HG03520 (cell line): Measurements from ENCODE around the gene PPRC1.
A peak's percentile ranks its signal among the peaks of the same experiment; 100 is the strongest.

ENCODE experiments used
- ATAC-seq: cut with Tn5 transposase; IDR thresholded peaks from one replicate; pipeline ENCODE4 v1.9.1; 2021; ENCODE audit warnings: mild to moderate bottlenecking, moderate library complexity; ENCODE audit not compliant: unreplicated experiment

Gene PPRC1

GRCh38 chr10:102141583-102142107, 8.8 kb downstream of the PPRC1 start:
- ATAC-seq, result no peak

DNA sequence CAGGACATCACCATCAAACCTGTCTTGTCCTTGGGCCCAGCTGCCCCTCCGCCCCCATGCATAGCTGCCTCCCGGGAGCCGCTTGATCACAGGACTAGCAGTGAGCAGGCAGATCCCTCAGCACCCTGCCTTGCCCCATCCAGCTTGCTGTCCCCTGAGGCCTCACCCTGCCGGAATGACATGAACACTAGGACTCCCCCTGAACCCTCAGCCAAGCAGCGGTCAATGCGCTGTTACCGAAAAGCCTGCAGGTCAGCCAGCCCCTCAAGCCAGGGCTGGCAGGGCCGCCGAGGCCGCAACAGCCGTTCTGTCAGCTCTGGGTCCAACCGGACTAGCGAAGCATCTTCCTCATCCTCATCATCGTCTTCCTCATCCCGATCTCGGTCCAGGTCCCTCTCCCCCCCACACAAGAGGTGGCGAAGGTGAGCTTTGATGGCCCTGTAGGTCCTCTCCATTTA, 14.2 kb downstream of the PPRC1 start:
- no peak for ATAC-seq

DNA sequence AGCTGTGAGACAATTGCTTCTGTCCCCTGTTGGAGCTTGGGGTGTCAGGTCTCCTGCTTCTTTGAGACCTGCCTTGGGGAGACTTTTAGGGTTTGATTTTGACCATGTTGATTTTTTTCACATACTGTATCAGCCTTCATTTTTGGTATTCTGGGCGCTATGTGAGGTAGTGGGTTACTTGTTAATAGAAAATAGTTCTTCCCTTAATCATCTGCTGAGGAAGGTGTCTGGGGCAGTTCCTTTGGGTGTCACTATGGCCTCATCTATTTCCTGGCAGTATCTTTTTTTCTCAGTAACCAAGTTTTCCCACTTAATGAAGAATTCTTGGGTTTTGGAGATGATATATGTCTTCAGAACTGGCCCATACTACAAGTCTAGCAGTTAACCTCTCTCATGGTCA, 14.7 kb downstream of the PPRC1 start:
- ATAC-seq, result no peak

GRCh38 chr10:102148275-102148674, 15.4 kb downstream of the PPRC1 start:
- ATAC-seq, result no peak

- ATAC-seq, result no peak
These were observed 18.3 kb downstream of the PPRC1 start for GRCh38 chr10:102150970-102151773.

- peak; percentile 91 for ATAC-seq
These were observed 19.1 kb downstream of the PPRC1 start, which contains the start of gene NOLC1 for GRCh38 chr10:102151774-102152544. TSS of gene NOLC1 (plus strand) at chr10:102152389. CDS start at chr10:102152411, 22 bp downstream.

- peak; percentile 25 for ATAC-seq
These were observed 19.7 kb downstream of the PPRC1 start for GRCh38 chr10:102152545-102152890.

- ATAC-seq, result no peak
These were observed 20.3 kb downstream of the PPRC1 start for GRCh38 chr10:102153093-102153620.

GRCh38 chr10:102154466-102155116, 21.8 kb downstream of the PPRC1 start:
- ATAC-seq, result no peak

DNA sequence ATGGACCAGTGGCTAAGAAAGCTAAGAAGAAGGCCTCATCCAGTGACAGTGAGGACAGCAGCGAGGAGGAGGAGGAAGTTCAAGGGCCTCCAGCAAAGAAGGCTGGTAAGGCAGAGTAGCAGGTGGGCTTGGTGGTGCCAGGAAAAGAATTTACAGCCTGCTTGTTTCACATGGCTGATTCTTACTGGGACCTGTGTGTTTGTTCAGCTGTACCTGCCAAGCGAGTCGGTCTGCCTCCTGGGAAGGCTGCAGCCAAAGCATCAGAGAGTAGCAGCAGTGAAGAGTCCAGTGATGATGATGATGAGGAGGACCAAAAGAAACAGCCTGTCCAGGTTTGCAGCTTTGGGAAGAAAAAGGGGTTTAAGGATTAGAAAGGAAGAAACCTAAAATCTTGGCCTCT, 24.4 kb downstream of the PPRC1 start:
- no peak for ATAC-seq

DNA sequence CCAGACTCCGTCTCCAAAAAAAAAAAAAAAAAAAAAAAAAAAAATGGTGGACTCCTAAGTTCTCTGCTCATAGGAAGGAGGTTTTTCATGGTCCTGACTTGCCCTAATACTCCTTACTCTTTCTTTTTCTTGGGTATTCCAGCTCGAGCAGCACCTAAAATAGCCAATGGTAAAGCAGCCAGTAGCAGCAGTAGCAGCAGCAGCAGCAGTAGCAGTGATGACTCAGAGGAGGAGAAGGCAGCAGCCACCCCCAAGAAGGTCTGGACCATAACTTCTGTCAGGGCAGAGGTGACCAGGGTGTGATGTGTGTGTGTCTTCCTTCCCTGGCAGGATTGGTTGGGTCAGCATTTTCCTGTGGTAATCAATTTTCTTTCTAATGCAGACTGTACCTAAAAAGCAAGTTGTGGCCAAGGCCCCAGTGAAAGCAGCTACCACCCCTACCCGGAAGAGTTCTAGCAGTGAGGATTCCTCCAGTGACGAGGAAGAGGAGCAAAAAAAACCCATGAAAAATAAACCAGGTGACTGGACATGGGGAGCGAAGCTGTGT, 26.3 kb downstream of the PPRC1 start:
- ATAC-seq, result no peak

DNA sequence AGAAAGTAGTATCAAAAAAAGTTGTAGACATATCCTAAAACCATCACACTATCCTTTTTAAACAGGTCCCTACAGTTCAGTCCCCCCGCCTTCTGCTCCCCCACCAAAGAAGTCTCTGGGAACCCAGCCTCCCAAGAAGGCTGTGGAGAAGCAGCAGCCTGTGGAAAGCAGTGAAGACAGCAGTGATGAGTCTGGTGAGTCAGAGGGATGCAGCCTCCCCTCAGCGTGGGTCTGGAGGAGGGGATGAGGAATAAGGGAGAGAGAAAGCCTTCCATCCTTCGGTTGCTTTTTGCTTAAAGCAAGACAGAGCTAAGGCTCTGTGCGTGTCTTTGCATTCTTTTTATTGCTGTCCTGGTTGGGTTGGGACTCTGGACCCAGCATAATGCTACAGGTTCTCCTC, 27.0 kb downstream of the PPRC1 start:
- no peak for ATAC-seq

DNA sequence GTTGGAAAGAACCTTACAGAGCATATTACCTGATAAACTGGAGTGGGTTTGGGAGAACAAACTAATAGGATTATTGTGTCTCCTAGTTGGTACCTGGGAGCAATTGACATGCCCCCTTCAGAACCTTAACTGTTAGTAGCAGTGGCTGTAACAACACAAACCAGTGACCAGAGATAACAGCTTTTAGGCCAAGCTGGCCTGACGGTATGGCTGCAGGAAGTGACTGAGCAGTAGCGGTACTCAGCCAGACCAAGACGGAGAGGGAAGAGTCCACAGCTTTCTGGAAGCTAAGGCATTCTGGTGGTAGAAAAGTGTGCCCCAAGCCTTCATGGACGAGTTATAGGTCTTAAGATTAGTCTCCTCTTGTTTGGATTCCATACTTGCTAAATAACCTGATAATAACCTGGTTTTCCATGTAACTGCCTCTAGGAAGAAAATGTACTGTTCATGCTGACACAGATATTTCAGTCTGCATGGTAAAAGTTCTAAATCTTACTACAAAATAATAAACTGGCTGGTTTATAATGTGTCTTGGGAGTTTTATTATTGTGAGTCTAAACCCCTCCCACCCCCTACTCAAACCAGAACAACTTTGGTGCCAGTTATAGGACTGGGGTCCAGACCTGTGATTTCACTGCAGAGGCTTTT, 30.6 kb downstream of the PPRC1 start:
- ATAC-seq, result no peak

DNA sequence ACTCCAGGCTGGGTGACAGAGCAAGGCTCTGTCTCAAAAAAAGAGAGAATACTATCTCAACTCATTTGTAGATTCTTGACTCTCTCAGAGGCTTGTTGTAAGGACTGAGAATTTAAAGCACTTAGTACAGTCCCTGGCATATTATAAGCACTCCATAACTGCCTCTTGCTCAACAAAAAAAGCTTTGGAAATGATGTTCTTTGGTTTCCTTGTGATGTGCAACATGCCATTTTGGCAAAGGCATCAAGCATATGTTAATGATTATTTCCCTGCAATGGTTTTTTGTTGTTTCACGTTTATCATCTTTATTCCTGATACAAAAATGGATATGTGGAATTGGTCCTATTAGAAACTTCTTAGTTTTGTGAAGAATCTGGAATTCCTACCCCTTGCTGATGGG, 35.0 kb downstream of the PPRC1 start:
- no peak for ATAC-seq

DNA sequence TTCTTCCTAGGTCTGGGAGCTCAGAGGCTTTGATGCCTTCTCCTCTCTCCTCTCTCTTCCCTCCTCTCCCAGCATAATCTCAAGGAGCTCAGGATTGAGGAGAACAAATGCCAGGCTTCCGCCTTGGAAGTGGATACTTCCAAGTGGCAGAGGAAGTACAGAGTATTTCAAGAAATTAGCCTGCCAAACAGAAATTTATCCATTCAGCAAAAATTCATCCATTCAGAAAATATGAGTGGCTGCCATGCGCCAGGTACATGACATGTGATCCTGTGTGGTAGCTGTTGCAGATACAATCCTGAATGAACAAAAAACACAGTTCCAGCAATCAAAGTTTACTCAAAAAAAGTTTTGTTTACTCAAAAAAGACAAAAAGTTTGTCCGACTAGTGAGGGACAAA, 37.8 kb downstream of the PPRC1 start:
- ATAC-seq, result no peak

- no peak for ATAC-seq
These were observed 39.4 kb downstream of the PPRC1 start for GRCh38 chr10:102172288-102172687.

GRCh38 chr10:102175415-102175814, 42.6 kb downstream of the PPRC1 start:
- no peak for ATAC-seq

DNA sequence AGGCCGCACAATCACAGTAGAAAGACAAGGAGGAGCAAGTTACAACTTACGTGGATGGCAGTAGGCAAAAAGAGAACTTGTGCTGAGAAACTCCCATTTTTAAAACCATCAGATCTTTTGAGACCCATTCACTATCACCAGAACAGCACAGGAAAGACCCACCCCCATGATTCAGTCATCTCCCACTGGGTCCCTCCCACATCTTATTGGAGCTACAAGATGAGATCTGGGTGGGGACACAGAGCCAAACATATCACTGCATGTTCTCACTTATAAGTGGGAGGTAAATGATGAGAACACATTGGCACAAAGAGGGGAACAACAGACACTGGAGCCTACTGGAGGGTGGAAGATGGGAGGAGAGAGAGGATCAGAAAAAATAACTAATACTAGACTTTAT, 51.8 kb downstream of the PPRC1 start:
- no peak for ATAC-seq

GRCh38 chr10:102185272-102185671, 52.4 kb downstream of the PPRC1 start:
- ATAC-seq, result no peak

GRCh38 chr10:102185811-102186527, 53.1 kb downstream of the PPRC1 start:
- ATAC-seq, result no peak
